SKM-1 (cell line): ENCODE measurements around the gene NINL.
"Not testable (repeated sequence)": the region's sequence is repeated elsewhere in the genome, so short reads cannot be mapped to it uniquely, and the experiment has no call there.

Experiments
- DNase-seq: peaks from one replicate; lab custom pipeline; 2025; ENCODE audit not compliant: unreplicated experiment; lab: John Stamatoyannopoulos, UW

The NINL gene

GRCh38 chr20:25487975-25488374 is 97.4 kb downstream of the NINL start:
- DNase-seq, result no peak

DNA sequence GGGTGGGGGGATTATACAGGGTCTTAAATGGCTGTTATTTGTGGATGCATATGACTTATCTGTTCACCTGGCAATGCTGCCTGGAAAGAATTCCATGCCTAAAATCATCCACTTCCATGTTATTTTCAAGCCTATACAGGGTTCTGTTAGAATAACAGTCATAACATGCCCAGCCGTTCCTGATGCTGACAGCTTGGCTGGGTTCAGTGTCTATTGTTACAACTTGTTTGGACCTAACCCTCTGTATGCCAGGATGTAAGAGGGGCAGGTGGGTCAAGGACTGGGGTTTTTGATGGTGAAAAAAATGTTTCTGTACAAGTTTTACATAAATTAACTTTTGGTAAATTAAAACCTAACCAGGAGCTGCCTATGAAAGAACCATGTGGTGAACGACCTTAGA is 98.0 kb downstream of the NINL start:
- DNase-seq, result no peak

- DNase-seq, result no peak
Measured at GRCh38 chr20:25486377-25486776, 99.0 kb downstream of the NINL start.

- no peak for DNase-seq
Measured at GRCh38 chr20:25485872-25486271, 99.5 kb downstream of the NINL start.

GRCh38 chr20:25484911-25485511 is 100.3 kb downstream of the NINL start:
- no peak for DNase-seq

DNA sequence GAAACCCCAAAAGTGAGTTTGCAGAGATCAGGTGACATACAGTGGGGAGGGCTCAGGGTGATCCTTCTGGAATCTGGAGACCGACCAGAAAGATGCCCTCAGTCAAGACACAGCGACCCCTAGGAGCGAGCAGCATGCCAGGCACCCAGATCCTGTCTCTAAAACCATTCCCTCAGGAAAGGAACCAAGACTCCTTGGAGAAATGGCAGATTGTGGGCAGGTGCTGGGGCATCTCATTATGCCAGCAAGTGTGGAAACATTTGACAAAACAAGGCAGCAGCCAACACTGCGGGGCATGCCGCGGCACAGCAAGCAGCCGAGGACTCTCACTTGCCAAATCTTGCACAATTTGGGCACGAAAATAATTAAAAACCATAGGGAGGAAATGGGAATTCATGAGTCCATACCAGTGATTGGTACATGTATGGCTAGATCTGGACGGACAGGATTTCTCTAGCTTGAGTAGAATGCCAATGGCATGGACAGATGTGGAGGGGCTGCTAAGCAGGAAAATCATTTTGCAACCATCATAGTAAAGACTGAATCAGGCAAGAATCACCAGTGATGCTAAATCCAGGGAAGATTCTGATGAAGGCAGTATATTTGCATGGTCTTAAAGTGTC is 101.0 kb downstream of the NINL start:
- no peak for DNase-seq

DNA sequence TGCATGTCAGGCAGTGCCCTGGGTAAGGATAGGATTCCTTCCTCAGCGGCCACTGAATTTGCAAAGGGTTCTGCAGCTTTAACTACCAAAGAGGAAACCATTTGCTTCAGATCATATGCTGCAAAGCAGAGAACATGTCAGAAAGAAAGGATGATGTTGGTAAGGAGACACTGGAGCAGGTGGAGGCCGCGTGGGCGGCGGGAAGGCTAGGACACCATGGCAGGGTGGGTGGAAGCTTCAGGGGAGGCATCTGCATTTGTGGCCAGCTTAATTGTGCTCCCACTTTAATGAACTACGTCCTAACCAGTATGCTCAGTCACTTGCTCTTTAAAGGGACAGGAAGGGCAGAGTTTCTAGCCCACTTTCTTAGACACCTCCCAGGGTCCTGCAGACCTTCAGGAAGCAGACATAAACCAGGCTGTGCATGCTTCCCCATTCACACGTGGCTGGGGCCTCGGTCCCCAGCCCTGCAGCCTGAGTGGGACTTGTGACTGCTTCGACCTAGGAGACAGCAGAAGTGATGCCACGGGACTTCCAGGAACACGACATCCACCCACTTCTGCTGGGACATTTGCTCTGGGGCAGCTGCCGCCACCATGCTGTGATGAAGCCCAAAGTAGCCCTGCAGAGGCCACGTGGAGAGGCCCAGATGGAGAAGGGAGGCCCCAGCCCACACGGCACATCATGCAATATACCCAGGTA is 101.7 kb downstream of the NINL start:
- DNase-seq, result no peak

DNA sequence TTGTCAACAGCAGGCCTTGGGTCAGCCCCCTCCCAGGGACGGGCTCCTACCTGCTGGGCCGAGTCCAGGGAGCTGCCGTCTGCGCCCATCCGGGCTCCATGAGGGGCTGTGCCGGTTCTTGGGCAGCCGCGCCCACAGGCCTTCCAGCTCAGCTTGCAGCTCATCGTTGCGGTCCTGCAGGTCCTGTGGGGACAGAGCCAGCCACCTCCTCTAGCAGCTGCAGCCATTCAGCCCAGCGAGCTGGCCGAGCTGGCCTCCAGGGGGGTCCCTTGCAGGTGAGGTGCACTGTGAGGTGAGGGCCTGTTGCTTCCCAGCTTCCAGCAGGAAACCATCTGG is 103.4 kb downstream of the NINL start:
- no peak for DNase-seq

GRCh38 chr20:25481235-25481917 is 104.0 kb downstream of the NINL start:
- DNase-seq, result no peak

DNA sequence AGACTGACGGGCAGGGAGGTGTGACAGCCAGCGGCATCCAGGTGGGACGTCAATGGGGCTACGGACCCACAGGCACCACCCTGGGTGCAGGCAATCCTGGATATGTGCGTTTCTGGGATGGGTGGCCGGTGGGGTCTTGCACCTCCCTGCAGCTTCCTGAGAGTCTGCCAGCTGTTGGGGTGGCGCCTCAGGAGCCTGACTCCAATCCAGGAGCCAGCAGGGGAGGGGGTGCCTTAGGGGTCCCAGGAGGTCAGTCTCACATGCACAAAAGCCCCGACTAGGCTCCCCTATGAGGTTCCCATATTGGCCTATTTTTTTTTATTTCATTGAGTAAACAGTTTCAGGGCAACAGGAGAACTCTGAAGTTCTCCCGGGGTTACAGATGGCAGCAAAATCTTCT is 104.5 kb downstream of the NINL start:
- no peak for DNase-seq

DNA sequence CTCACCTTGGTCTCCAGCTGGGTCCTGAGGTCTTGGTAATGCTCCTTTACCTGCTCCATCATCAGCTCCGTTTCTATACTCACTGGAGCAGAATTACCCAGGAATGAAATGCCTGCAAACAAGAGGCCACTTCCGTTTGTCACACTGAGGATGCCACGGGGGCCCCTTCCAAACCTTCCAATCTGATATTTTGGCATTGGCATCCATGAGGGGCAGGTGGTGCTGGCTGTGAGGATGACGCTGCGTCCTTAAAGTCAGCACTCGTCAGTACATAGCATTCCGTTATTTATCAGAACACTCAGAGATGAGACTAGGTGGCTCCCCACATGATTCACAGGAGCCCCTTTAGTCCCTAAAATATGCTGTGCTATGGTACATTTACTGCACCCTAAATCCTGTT is 105.2 kb downstream of the NINL start:
- no peak for DNase-seq

DNA sequence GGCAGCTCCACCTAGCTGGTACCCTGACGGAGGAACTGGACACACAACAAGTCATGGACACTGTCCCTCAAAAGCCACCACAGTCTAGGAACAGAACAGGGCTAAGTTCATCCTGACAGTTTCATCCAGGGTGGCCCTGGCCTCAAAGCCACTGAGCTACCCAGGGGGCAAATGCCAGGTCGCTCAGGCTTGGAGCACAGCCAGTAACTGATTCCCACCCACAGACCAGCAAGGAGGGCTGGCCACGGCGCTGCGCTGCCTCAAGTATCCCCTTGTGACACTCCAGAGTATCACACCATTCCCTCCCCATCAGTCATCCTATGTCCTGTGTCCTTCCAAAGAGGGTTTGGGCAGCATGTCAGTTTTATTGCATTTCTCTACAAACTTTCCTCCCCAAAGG is 105.7 kb downstream of the NINL start:
- DNase-seq, result no peak

- no peak for DNase-seq
Measured at GRCh38 chr20:25478889-25479568, 106.3 kb downstream of the NINL start.

- DNase-seq, result no peak
Measured at GRCh38 chr20:25477014-25477882, 108.1 kb downstream of the NINL start.

- DNase-seq, result no peak
Measured at GRCh38 chr20:25476106-25477013, 109.0 kb downstream of the NINL start.

DNA sequence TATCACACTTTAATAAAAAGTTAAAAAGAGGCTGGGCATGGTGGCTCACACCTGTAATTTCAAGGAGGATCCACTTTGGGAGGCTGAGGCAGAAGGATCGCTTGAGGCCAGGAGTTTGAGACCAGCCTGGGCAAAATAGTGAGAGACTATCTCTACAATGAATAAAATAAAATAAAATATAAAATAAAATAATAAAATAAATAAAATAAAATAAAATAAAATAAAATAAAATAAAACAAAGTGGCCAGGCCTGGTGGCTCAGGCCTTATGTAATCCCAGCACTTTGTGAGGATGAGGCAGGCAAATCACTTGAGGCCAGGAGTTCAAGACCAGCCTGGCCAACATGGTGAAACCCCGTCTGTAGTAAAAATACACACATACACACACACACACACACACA is 112.0 kb downstream of the NINL start:
- DNase-seq, result not testable (repeated sequence)

GRCh38 chr20:25471020-25471419 is 114.3 kb downstream of the NINL start:
- DNase-seq, result no peak

GRCh38 chr20:25470045-25470444 is 115.3 kb downstream of the NINL start:
- no peak for DNase-seq

DNA sequence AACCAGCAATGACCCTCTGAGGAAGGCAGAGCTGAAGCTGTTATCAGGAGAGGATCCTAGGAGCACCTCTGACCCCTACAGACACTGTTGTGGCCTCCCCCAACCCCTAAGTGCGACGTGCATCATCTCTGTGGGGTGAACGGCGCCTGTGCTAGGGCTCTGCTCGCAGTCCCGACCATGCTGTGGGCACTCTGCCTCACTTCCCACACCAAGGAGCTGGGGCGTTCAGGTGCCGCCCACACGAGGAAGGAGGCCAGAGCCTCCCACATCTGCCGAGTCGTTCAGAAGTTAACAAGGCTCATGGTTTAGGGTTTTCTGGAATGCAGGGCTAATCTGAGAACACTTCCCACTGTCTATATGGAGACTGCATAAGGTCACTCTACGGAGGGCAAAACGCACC is 115.8 kb downstream of the NINL start:
- no peak for DNase-seq
